Breast epithelium (tissue), 4 donors: Measurements from ENCODE around the gene AMBP. TPM values are rescaled to one million over a fixed set of nuclear protein-coding genes. Genes with fewer than 3 reads are reported as not detected.

Source experiments
- DNase-seq, 2 donors: peaks; one replicate each; pipeline ENCODE4 v3.0.0-alpha.2; 2019; ENCODE audit warnings: low spot score in 2 of 2
- H3K27ac ChIP-seq, 2 donors: fragments of 200-600 bp; sonication (generic) in 1 of 2; one replicate each; pipeline ENCODE4 v1.5.1; 2016 to 2019; ENCODE audit warnings: mild to moderate bottlenecking in 1 of 2
- H3K27me3 ChIP-seq, 2 donors: fragments of 200-600 bp; sonication (generic) in 1 of 2; one replicate each; pipeline versions ENCODE4 v1.5.1 to v1.6.0; 2017 to 2019; ENCODE audit warnings: control low read depth in 1 of 2, mild to moderate bottlenecking in 1 of 2
- H3K36me3 ChIP-seq: fragments of 200-600 bp; one replicate; pipeline ENCODE4 v1.5.1; 2019
- H3K4me1 ChIP-seq, 2 donors: fragments of 200-600 bp; sonication (generic); one replicate each; pipeline ENCODE4 v1.5.1; 2016 to 2019; ENCODE audit warnings: control low read depth in 1 of 2
- H3K4me3 ChIP-seq, 3 donors: fragments of 200-600 bp; sonication (generic); 1 replicate in 2 of 3; 2 replicates in 1 of 3; pipeline ENCODE4 v1.5.1; 2016 to 2019; ENCODE audit warnings: mild to moderate bottlenecking in 3 of 3, moderate library complexity in 2 of 3
- H3K9me3 ChIP-seq, 2 donors: fragments of 200-600 bp; sonication (generic) in 1 of 2; one replicate each; pipeline ENCODE4 v1.5.1; 2016 to 2019; ENCODE audit warnings: control low read depth in 1 of 2
- CTCF ChIP-seq, 3 donors: fragments of 450-650 bp; IDR thresholded peaks; one replicate each; pipeline ENCODE4 v1.5.1; 2016 to 2017; ENCODE audit warnings: antibody characterized with exemption in 3 of 3, mild to moderate bottlenecking in 3 of 3, moderate library complexity in 3 of 3
- POLR2A ChIP-seq: fragments of 450-650 bp; IDR thresholded peaks from one replicate; pipeline ENCODE4 v1.6.1; 2016; ENCODE audit warnings: antibody characterized with exemption, mild to moderate bottlenecking, moderate library complexity
- POLR2AphosphoS5 ChIP-seq, 3 donors: sonication (generic); formaldehyde crosslinking; IDR thresholded peaks; one replicate each; pipeline ENCODE4 v1.6.1; 2017; ENCODE audit warnings: antibody characterized with exemption in 3 of 3
- intact Hi-C: fragments of 100-400 bp; cut with DNase I; formaldehyde crosslinking; loops from one replicate; pipeline ENCODE4 v1.15.1; 2023; ENCODE audit warnings: low total_unique reads
- total RNA-seq, 3 donors: library from RNA; depleted of rRNA; stranded (reverse); fragments of >200 nt; gene quantifications; one replicate each; pipeline ENCODE4 v1.1.0, GENCODE V29; 2016

Gene AMBP
- total RNA-seq, 3 donors from 2014 or later, result 0.66 TPM; not detected in 2

DNA sequence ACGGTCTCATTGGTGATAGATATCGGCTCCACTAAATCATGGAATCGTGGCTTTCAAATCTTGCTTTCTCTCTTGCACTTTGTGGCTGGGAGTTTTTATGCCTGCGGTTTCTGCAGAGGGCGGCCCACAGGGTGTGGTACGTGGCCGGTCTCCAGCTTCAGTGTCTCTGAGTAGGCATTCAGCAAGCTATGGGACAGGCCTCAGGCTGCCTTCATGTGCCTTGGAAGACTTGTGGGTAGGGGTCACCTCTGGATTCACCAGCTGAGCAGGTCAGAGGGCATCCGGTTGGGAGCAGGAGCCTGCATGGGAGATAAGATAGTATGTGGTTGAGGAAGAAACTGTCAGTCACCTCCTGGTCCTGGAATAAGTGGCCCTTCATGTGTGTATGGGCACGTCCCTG is 47.7 kb downstream of the AMBP start:
- Histone ChIP-seq H3K9me3 (no peaks in the 10 kb centered on the region), H3K4me1 (no peaks in the 10 kb centered on the region), H3K36me3 (no peaks in the 10 kb centered on the region), H3K4me3 (no peak overlapping the region), H3K27me3 (no peaks in the 10 kb centered on the region), H3K27ac (no peak overlapping the region)
- intact Hi-C loops, result no loop called here
- peak; percentile 15 to 46 for DNase-seq
- no peak for TF ChIP-seq POLR2A
- no peak for TF ChIP-seq POLR2AphosphoS5 (IDR thresholded peaks at IDR 0.05)
- no peak for TF ChIP-seq CTCF (IDR thresholded peaks at IDR 0.05)

GRCh38 chr9:114029311-114030170 is 48.6 kb downstream of the AMBP start:
- H3K4me1 ChIP-seq, result no peaks in the 10 kb centered on the region
- H3K36me3 ChIP-seq, result no peaks in the 10 kb centered on the region
- H3K27ac ChIP-seq, result no peak overlapping the region
- no peak overlapping the region for H3K4me3 ChIP-seq
- H3K9me3 ChIP-seq, result no peaks in the 10 kb centered on the region
- DNase-seq, result peak; percentile 8 to 10
- TF ChIP-seq POLR2A (no peak), POLR2AphosphoS5 (IDR thresholded peaks at IDR 0.05) (no peak), CTCF (IDR thresholded peaks at IDR 0.05) (no peak)
- intact Hi-C loops, result no loop called here
- H3K27me3 ChIP-seq, result no peaks in the 10 kb centered on the region

DNA sequence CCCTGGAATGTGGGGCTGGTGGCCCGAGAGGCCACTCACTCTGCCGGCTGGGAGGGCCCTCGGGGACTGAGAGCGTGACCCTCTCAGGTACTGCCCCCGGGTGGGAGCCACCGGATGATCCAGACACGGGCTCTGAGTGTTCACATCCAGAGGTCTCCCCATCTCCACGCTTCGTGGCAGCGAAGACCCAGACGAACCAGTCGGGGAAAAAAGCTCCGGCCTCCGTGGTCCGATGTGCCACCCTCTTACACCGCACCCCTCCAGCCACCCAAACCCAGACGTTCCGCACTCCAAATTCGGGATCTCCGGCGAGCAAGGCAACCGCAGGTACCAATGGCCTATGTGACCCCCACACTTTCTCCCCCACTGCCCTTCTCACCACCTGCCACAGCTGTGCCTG is 49.5 kb downstream of the AMBP start:
- Histone ChIP-seq H3K4me3 (no peak overlapping the region), H3K27ac (no peak overlapping the region), H3K9me3 (peaks cover 0 to 5% of the 10 kb centered on the region in 2 donors), H3K27me3 (no peaks in the 10 kb centered on the region), H3K36me3 (no peaks in the 10 kb centered on the region), H3K4me1 (no peaks in the 10 kb centered on the region)
- DNase-seq, result peak; percentile 4 to 49
- intact Hi-C loops, result no loop called here
- TF ChIP-seq POLR2A (no peak), CTCF (IDR thresholded peaks at IDR 0.05) (no peak), POLR2AphosphoS5 (IDR thresholded peaks at IDR 0.05) (no peak)

- intact Hi-C loops, result no loop called here
- Histone ChIP-seq H3K27ac (no peak overlapping the region), H3K4me1 (no peaks in the 10 kb centered on the region), H3K27me3 (no peaks in the 10 kb centered on the region), H3K4me3 (no peak overlapping the region), H3K36me3 (peaks cover 6% of the 10 kb centered on the region), H3K9me3 (peaks cover 0 to 12% of the 10 kb centered on the region in 2 donors)
- no peak for TF ChIP-seq POLR2AphosphoS5 (IDR thresholded peaks at IDR 0.05)
- DNase-seq, result peak in 1 of 2 donors; percentile 22
Observed at GRCh38 chr9:114027863-114028465, 50.1 kb downstream of the AMBP start.

- H3K9me3 ChIP-seq, result peaks cover 0 to 19% of the 10 kb centered on the region in 2 donors
- TF ChIP-seq POLR2A (no peak), POLR2AphosphoS5 (IDR thresholded peaks at IDR 0.05) (no peak), CTCF (IDR thresholded peaks at IDR 0.05) (no peak)
- H3K27me3 ChIP-seq, result no peaks in the 10 kb centered on the region
- peaks cover 6% of the 10 kb centered on the region for H3K36me3 ChIP-seq
- DNase-seq, result peak in 1 of 2 donors; percentile 31
- H3K4me1 ChIP-seq, result no peaks in the 10 kb centered on the region
- no peak overlapping the region for H3K27ac ChIP-seq
- H3K4me3 ChIP-seq, result no peak overlapping the region
- intact Hi-C loops, result no loop called here
Observed at GRCh38 chr9:114027159-114027862, 50.8 kb downstream of the AMBP start.
